Esophagus mucosa (tissue), 1 donor: ENCODE results near the gene EZH1. TPM values are rescaled to one million over a fixed set of nuclear protein-coding genes. Genes with fewer than 3 reads are reported as not detected.

Source experiments
- ATAC-seq: fragments of 200-7000 bp; cut with Tn5 transposase; one replicate; pipeline ENCODE4 v1.9.1; 2020
- total RNA-seq: library from RNA; stranded (reverse); gene quantifications from one replicate; pipeline ENCODE4 v1.2.4, GENCODE V29; 2023
- donor health status: DM: yes; HTN: yes; CAD: no.

Gene EZH1
- 14.4 TPM for total RNA-seq

- peak; percentile 99 for ATAC-seq
These were observed at the start of gene EZH1 for GRCh38 chr17:42744806-42745617. TSS of gene EZH1 (minus strand) at chr17:42745040. CDS start at chr17:42728941, 16,099 bp downstream.

DNA sequence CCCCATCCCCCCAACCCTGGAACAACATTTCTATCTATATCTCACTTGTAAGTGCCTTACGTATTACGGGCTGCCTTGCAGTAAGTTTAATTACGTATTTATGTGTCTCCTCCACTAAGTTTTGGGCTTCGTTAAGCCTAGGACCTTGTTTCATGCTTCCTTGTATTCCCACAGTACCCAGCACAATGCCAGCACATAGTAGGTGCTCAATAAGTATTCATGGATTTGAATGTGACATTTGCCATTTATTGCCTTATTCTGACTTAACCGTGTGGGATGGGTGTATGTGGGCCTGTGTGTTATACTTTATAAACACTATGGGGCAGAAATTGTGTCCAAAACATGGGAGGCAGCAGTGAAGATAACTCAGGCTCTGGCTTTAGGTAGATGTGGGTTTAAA, 47.7 kb upstream of the EZH1 start:
- ATAC-seq = no peak

- ATAC-seq = no peak
These were observed 47.1 kb upstream of the EZH1 start for GRCh38 chr17:42791948-42792347.

DNA sequence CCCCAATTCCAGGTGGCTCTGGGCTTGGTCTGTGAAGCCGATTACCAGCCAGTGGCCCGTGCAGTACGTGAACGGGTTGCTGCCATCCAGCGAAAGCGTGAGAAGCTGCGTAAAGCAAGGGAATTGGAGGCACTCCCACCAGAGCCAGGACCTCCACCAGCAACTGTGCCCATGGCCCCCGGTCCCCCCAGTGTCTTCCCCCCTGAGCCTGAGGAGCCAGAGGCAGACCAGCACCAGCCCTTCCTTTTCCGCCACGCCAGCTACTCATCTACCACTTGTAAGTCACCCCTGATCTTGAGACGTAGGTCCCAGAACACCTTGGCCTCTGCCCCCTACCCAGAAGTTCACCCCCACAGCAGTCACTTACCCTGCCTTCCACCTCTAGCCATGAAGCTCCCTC, 42.4 kb upstream of the EZH1 start:
- no peak for ATAC-seq

GRCh38 chr17:42784811-42785592, 40.2 kb upstream of the EZH1 start:
- no peak for ATAC-seq

DNA sequence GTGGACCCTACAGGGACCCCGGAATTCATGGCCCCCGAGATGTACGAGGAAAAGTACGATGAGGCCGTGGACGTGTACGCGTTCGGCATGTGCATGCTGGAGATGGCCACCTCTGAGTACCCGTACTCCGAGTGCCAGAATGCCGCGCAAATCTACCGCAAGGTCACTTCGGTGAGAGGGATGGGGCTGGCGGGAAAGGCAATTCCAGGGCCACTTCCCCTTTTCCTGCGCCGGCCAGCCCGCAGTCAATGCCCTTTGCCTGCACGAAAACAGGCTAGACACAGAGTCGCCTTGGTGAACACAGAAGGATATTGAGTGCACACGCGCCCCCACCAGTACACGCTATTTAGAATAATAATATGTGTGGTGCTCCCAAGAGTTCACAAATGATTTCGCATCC, 39.6 kb upstream of the EZH1 start:
- ATAC-seq = no peak

GRCh38 chr17:42783791-42784138, 38.9 kb upstream of the EZH1 start:
- ATAC-seq = no peak

DNA sequence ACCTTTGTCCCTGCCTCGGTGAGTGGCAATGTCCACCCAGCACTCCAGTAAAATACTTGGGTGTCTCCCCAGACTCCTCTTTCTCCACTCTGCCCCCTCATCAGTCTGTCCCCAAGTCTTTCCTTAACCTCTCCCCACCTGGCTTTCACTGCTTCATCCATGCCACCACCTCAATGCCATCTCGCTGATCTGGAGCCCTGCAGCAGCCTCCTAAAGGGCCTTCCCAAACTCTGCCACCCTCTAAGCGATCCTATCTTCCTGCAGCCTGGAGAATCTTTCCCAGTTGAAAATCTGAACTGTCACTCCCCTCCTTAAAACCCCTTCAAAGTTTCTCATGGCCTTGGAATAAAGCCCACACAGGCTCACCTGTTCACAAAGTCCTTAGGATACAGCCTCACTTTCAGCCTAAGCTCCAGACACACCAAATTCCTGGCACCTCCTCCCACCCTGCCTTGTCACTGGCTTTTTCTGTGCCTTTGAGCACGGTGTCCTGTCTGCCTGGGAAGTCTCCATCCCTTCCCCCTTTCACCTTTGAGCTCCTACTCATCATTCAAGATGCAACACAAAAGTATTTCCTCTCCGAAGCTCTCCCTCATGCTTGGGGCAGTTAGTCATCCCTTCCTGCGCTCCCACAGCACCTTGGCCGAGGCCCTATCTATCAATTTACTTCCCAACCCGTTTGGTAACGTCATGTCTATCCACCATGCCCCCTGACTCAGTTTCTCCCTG, 38.4 kb upstream of the EZH1 start:
- no peak for ATAC-seq

DNA sequence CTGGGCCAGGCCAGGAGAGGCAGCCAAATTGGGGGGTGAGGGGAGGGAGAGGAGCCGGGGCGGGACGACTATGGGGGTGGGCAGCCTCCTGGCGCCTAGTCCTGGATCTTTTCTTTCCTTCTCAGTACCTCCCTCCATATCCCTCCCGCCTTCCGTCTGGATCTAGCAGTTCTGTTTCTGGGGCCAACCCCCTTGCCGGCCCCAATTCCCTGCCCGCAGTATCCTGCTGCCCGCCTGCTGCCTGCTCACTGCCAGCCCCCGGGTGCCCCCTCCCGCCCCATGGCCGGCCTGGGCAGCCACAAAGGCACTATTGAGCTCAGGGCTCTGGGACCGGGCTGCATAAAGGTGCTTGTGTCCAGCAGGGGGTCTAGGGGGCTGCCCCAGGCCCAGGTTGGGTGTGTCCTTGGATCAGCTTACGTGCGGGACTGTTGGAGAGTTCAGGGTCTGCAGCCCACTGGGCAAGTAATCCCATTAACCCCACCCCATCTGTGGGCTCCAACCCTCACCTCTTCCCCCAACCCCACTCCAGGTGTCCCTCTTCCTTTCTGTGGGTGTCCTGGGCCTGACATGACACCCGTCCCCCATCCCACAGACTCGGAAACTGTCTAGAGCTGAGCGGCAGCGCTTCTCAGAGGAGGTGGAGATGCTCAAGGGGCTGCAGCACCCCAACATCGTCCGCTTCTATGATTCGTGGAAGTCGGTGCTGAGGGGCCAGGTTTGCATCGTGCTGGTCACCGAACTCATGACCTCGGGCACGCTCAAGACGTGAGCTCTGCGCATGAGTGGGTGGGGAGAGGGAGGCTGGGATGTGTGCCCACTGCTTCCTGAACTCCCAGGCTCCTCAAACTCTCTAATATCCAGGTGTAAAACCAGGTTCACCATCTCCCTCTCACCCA, 37.6 kb upstream of the EZH1 start:
- no peak for ATAC-seq

DNA sequence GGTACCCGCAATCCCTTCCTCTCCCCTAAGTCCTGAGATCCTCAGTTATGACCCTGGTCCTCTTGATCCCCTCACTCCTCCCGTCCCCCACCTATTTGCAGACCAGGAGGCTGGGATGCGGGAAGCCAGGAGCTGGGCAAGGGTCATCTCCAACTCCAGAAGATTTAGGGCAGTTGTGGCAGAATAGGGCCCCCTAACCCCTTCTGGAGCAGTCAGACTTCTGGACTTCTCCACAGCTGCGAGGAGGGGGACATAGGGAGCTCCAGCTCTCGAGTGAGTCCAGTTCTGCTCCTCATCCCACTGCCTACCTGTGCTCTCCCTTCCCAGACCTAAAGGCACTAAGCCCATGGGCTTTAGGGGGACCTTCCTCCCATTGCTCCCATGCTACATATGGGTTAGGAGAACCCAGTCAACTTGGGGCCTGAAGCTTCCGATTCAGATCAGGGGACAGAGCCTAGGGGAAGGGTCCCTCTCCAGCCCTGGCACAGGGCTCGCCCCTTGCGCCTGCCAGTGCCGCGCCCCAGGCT, 36.9 kb upstream of the EZH1 start:
- peak; percentile 6 for ATAC-seq

- ATAC-seq = no peak
These were observed 36.2 kb upstream of the EZH1 start for GRCh38 chr17:42780851-42781638.

- ATAC-seq = peak; percentile 13
These were observed 35.4 kb upstream of the EZH1 start, which contains the start of gene WNK4 for GRCh38 chr17:42779936-42780850. TSS of gene WNK4 (plus strand) at chr17:42780610. CDS start at chr17:42780699, 89 bp downstream.

DNA sequence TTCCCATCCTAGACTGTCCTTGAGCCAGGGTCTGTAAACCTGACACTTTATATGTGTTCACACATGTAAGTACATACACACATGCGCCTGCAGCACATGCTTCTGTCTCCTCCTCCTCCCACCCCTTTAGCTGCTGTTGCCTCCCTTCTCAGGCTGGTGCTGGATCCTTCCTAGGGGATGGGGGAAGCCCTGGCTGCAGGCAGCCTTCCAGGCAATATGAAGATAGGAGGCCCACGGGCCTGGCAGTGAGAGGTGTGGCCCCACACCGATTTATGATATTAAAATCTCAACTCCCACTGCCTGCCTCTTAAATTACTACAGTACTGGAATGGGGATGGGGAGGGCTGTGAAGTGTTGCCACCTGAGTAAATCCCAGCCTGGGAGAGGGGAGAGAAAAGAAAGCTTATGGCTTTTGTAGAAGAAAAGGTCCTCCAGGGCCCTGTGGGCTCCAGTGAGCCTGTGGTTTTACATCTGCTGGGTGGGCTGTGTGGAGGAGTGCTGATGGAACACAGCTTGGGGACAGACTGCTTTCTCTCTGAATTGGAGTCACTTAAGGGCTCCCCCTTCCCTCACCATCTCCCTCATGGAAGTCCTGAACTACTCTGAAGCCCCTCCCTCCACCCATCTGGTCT, 34.6 kb upstream of the EZH1 start:
- ATAC-seq = no peak

DNA sequence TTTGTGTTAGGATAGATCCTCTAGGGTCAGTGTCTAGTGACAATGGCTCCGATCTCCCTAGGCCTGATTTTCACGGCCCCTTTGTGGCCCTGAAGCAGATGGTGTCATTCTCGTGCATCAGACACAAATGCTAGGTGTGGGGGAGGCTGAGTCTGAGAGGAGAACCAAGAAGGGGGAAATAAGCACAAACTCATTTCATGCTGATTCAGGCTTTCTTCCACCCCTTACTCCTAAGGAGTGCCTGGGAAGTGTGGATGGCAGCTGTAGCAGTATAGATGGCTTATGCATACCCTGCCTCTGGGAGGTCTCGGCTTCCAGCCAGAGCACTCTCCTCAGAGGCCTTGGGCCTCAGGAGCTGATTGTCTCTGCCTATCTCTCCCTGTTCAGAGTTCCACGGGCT, 33.7 kb upstream of the EZH1 start:
- ATAC-seq = no peak

DNA sequence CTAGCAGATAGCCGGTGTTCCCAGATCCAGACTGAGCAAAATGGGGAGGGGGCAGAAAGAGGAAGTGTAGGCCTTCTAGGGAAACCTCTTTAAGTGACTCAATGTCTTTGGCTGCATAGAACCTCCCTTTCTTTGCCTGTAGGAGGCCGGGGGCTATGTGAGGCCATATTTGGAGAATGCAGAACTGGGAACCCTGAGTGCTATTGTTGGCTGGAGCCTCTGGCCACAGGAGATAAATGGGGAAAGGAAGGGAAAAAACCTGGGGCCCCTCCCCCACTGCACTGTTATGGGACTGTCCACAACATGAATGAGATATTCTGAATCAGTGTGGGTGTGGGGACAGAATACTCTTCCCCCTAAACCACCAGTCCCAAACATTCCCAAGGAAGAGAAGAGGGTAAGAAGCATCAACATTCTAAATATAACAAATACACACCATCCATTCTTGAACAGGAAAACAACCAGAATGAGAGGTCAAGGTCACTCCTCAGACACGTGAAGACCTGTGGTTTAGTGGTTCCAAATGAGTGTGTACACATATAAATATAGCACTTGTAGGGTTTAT, 30.8 kb upstream of the EZH1 start:
- no peak for ATAC-seq

DNA sequence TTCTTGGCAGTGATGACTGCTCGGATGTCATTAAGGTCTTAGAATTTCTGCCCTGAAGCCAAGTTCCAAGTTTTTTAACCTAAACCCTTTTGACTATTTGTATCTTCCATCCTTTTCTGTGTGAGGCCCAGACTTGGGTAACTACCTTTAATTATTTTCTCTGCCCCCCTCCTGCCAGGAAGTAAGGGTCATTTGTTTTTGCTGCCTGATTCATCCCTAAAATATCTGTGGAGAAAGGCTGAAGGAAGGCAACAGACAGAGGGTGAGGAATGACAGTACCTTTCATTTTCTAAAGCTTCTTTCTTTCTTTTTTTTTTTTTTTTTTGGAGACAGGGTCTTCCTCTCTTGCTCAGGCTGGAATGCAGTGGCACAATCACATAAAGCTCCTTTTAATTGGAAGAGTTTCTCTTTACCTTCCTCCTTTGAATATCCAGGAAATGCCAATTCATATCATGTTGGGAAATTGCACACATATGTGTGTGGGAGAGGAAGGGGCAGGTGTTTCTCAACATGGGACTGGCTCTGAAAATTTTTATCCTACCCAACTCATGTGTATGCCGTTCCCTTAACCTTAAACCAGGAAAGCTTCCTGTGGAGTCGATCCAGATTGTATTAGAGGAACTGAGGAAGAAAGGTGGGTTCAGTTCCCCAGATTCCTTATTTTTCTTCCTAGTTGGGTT, 29.4 kb upstream of the EZH1 start:
- ATAC-seq = no peak

DNA sequence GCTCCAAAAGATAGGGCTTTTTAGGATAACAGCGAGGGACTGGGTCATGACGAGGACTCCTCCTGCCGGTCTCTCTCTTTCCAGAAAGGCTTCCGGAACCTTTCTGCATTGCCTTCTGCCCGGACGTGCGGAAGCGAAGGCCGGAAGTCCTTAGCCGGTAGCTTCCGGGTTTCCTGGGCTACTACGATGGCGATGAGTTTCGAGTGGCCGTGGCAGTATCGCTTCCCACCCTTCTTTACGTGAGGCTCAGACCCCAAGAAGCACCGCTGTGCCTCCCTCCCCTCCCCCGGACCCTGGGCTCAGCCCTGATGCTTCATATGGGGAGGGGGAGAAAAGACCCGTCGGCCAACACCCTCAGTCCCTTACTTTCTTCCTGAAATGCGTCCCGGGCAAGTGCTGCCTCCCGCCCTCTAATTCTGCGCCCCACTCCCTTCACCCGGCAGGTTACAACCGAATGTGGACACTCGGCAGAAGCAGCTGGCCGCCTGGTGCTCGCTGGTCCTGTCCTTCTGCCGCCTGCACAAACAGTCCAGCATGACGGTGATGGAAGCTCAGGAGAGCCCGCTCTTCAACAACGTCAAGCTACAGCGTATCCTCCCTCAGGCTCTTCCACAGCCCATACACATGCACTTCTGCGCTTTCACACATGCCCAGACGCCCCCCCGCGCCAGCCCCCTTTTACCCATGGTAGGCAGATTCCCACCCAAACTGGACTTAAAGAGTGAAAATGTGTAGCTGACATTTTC, 28.6 kb upstream of the EZH1 start, which contains the start of gene VPS25:
VPS25 (plus strand) TSS at position 160 of the 746 bp plus-strand sequence; CDS start at position 187, 27 bp downstream.
- peak; percentile 83 for ATAC-seq

DNA sequence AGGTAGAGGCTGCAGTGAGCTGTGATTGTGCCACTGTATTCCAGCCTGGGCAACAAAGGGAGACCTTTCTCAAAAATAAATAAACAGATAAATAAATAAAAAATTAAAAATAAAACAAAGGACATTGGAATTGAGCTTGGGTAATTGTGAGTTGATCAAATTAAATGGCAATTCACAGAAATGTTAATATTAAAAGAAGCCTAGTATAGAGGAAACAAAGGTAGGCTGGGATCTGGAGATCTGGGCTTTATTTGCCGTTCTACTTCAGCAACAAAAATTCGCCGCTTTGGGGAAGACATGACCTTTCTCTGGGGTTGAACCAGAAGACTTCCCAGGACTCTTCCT, 28.1 kb upstream of the EZH1 start:
- ATAC-seq = no peak
